GM19351 (cell line): ENCODE measurements around the gene MIB2.
"Not testable (repeated sequence)": the region's sequence is repeated elsewhere in the genome, so short reads cannot be mapped to it uniquely, and the experiment has no call there.

Experiments used
- ATAC-seq: cut with Tn5 transposase; IDR thresholded peaks from one replicate; pipeline ENCODE4 v1.9.1; 2021; ENCODE audit warnings: mild to moderate bottlenecking, moderate library complexity; ENCODE audit not compliant: unreplicated experiment

Gene MIB2

GRCh38 chr1:1615256-1616044 lies at the start of gene MIB2:
TSS of gene MIB2 (plus strand) at chr1:1615500. CDS start at chr1:1623453, 7,953 bp downstream.
- ATAC-seq: peak; percentile 82

GRCh38 chr1:1567152-1567875 lies 48.0 kb upstream of the MIB2 start:
- no peak for ATAC-seq

DNA sequence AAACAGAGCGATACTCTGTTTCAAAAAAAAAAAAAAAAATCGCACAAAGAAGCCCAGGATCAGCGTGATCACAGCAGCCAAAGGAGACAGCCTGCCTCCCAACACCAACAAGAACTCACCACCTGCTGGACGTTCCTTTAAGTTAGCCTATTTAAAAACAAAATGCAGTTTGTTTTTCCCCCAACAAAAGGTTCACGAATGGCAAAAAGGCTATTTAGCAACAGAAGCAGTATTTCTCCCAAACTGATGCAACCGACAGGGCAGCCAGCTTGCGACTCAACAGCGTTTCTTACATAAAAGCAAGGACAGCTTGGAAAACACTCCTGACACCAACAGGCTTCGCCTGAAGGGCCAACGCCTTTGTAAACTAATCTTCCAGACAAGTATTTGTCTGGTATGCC lies 47.4 kb upstream of the MIB2 start:
- ATAC-seq: no peak

DNA sequence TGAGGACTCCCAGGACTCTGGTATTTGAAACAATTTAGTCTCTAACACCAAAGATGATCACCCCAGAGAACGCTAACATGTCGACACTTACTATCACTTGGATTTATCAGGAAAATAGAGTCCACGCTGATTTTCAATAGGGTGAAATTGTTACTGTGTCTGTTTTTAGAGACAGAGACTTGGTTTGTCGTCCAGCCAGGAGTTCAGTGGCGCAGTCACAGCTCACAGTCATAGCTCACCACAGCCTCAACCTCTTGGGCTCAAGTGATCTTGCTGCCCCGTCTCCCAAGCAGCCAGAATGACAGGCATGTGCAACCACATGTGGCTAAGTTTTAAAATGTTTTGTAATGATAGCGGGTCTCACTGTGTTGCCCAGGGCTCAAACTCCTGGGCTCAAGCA lies 46.0 kb upstream of the MIB2 start:
- no peak for ATAC-seq

DNA sequence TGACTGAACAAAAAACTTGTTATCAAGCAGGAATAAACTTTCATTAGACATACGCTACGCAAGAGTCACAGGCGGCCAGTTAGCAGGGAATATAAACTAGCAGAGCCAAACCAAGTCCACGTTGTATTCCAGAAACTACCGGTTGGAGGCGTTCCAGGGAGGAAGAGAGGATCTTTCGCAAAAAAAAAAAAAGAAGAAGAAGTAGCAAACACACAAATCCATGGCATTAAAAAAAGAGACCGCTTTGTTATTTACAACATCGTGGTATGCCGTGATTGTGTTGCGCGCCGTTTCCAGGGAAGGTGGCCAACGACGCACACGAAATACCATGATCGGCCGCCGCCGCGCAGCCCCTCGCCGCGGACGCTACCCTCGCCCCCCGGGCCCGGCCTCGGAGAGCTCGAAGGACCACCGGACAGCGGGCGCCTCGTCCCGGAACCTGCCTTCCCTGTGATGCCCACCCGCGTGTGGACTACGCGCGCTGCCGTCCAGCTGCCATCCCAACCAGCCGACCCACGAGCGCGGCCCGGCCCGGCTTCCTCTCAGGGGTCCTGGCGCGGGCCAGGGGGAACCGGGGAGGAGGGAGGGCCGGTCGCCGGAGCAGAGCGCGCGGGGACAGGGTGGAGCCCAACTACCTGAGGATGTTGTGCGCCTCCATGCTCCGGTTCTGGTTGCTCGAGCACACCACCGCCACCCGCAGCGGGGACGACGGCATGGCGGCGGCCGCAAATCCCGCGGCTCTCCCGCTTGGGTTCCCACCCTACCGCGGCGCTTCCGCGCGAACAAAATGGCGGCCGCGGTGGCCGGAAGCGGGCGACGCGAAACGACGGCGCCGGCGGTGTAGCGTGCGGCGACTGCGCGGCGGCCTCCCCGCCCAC lies 41.2 kb upstream of the MIB2 start:
- peak; percentile 65 for ATAC-seq

GRCh38 chr1:1574721-1575537 lies 40.4 kb upstream of the MIB2 start, which contains the start of gene SSU72:
TSS of gene SSU72 (minus strand) at chr1:1574863. CDS start at chr1:1574557, 306 bp downstream.
- peak; percentile 86 for ATAC-seq

- no peak for ATAC-seq
Measured at GRCh38 chr1:1577367-1578011, 37.8 kb upstream of the MIB2 start.

GRCh38 chr1:1578371-1578940 lies 36.8 kb upstream of the MIB2 start:
- no peak for ATAC-seq

DNA sequence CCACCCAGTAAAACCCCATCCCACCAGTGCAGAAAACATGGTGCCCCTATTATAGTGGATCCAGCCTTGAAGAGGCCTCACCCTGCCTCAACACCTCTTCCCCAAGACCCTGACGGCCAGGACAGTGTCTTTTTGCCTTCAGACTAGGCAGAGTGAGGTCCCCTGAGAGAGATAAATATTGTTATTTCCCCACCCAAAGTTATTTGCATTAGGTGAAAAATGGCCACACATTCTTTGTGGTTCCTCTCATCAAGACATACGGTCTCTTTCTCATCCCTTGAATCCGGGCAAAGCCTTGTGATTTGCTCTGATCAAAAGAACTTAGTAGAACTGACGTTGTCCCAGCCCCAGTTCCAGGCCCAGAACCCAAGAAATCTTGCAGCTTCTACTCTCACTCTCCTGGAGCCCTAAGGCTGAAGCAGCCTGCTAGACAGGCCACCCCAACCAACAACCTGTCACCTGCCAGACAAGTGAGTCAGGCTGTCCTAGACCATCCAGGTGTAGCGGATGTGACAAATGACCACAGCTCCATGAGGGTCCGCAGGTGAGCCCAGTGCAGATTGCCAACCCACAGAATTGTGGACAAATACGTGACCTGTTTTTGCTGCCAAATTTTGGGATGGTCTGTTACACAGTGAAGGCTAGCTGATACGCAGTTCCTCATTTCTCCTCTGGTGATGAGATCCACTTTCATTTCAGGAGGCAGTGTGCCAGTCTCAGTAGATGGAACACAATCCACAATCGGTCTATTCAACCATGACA lies 32.5 kb upstream of the MIB2 start:
- ATAC-seq: no peak

DNA sequence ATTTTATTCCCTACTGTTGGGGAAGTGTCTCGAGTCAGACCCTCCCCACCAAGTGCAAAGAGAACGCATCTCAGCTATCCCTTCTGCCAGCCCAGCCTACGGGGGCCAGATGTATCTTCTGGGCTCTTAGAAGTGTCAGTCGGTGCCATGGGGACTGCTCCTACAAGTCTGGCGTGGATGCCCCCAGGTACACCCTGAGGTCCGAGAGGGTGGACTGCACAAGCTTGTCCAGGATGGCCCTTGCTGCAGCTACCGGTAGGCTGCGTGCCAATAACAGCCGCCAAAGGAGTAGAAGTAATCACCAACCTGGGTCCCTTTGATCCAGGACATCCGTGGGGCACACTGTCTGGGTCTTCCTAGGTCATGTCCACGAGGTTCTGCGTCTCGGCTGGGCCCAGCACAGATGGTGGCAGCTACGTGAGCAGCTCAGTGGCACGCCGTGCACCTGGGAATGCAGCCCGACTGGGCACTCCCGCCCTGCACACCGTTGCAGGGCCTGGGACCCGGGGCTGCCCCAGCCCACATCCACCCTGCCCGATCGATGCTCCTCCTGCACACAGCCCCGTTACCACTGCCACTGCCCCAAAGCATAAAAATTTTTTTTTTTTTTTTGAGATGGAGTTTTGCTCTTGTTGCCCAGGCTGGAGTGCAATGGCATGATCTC lies 31.8 kb upstream of the MIB2 start:
- ATAC-seq: no peak

DNA sequence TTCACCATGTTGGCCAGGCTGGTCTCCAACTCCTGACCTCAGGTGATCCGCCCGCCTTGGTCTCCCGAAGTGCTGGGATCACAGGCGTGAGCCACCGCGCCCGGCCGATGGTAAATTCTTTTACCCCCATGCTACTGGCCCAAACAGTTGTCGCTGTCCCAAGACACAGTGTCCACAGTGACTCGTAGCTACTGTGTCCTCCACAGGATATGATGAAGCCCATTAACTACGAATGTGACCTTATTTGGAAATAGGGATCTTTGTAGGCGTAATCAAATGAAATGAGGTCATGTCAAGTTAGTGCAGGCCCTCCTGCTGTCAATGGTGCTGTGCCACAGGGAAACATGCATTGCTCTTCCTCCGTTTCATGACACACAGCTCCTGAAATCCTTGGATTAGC lies 23.8 kb upstream of the MIB2 start:
- ATAC-seq: no peak

DNA sequence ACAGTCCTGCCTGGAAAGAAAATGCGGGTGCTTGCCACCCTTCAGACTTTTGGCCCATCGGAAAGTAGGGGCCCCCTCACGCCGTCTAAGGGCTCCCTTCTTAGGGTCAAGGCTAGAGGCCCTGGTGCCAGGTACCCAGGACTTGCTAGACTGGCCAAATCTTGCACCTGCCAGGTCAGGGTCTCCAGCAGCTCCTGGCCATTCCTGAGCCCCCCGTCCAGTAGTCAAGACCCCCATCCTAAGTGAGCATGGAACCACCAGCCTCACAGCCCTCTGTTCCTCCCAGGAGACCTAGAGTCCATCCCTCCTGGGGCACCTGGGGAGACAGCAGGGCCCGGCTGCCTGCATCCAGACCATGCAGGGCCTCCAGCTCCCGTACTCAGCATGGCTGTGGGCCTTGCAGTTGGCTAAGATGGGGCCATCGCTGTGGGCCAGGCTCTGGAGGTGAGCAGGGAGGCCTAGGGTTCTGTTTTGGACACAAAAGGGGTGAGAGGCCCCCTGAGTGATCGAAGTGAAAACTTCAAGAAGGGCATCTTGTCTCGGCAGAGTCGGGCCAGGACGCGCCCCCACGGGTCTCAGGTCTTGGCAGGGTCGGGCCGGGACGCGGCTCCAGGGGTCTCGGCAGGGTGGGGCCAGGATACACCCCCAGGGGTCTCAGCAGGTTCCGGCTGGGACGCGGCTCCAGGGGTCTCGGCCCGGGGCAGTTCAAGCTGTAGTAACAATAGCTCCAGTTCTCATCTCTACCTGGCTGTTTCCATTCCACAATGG lies 21.3 kb upstream of the MIB2 start:
- no peak for ATAC-seq

DNA sequence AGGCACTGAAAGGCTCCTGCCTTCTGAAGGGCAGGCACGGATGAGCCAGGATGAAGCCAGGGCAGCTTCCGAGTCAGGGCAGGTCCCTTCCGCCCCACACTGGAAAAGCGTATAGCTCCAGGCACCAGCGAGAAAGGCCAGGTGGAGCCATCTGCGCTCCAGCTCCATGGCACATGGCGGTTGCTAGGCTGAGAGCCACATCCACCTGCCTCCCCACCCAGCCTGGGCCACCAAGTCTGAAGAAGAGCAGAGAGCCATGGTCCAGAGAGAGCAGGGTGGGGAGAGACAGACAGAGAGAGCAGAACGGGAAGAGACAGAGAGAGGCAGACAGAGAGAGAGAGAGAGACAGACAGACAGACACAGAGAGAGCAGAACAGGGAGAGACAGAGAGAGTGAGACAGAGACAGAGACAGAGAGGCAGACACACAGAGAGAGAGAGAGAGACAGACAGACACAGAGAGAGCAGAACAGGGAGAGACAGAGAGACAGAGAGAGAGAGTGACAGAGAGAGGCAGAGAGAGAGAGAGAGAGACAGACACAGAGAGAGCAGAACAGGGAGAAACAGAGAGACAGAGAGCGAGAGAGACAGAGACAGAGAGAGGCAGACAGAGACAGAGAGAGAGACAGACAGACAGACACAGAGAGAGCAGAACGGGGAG lies 20.6 kb upstream of the MIB2 start:
- ATAC-seq: no peak

- ATAC-seq: not testable (repeated sequence)
Measured at GRCh38 chr1:1595341-1595740, 20.0 kb upstream of the MIB2 start.

GRCh38 chr1:1596493-1597274 lies 18.6 kb upstream of the MIB2 start:
- ATAC-seq: no peak

DNA sequence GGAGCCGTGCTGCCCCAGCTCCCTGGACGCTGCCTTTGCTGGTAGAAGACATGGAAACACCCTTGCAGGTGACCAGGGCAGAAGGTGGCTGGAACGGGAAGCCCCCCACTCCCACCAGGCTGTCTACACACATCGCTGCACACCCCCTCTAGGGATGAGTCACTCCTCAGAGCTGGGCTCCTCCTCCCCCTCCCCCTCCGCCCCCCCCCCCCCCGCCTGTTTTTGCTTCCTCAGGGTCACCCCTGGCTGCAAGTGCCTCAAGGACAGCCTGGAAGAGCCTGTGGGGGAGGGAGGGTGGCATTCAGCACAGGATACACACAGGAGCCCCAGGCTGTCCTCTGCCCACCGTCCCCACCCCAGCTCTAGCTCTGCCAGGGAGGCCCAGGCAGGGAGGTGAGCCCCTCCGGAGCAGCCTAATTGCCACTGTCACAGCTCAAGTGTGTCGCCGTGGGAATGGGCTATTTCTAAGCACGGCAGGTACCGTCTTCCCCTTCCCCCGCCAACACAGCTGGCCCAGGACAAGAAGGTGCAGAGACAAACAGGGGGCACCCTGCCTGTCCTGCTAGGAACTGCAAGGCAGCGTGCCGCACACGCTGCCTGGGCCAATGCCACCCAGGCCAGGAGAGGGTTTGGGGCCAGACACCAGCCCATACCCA lies 17.9 kb upstream of the MIB2 start:
- ATAC-seq: no peak
